ENCODE data around the gene GABBR2. TPM values are rescaled to one million over a fixed set of nuclear protein-coding genes. Genes with fewer than 3 reads are reported as not detected.
"Not testable (repeated sequence)": the region's sequence is repeated elsewhere in the genome, so short reads cannot be mapped to it uniquely, and the experiment has no call there.

The GABBR2 gene
- total RNA-seq, 4 donors from 2014 or later: 0.17 to 0.26 TPM; not detected in 2

GRCh38 chr9:98660541-98660940 is 48.2 kb downstream of the GABBR2 start:
- H3K27me3 ChIP-seq: no peaks in the 10 kb centered on the region
- no peak for DNase-seq (ENCODE audit: extremely low spot score)
- peaks cover 0 to 13% (median 8%) of the 10 kb centered on the region in 4 donors for H3K4me1 ChIP-seq
- H3K9me3 ChIP-seq: no peaks in the 10 kb centered on the region
- no peak for TF ChIP-seq POLR2AphosphoS5 (IDR thresholded peaks at IDR 0.05)
- no peak for TF ChIP-seq EP300 (IDR thresholded peaks at IDR 0.05)
- no peak overlapping the region for H3K27ac ChIP-seq (replicated peaks in 1 of 4)
- no peaks in the 10 kb centered on the region for H3K36me3 ChIP-seq
- WGBS: 86% methylated on average over 4 of the region's 4 CpGs
- no peak overlapping the region for H3K4me3 ChIP-seq
- intact Hi-C loops (cut with DNase I): no loop called here

- Histone ChIP-seq H3K27ac (replicated peaks in 1 of 4) (no peak overlapping the region), H3K4me3 (no peak overlapping the region), H3K4me1 (peaks cover 0 to 13% (median 8%) of the 10 kb centered on the region in 4 donors), H3K36me3 (no peaks in the 10 kb centered on the region), H3K27me3 (no peaks in the 10 kb centered on the region), H3K9me3 (no peaks in the 10 kb centered on the region)
- intact Hi-C loops (cut with DNase I): no loop called here
- DNase-seq (ENCODE audit: extremely low spot score): no peak
- WGBS: 24% methylated on average over 1 of the region's 1 CpG
- TF ChIP-seq POLR2A (IDR thresholded peaks at IDR 0.05; ENCODE audit: low read depth) (no peak), EP300 (IDR thresholded peaks at IDR 0.05) (no peak), POLR2AphosphoS5 (IDR thresholded peaks at IDR 0.05) (no peak), CTCF (IDR thresholded peaks at IDR 0.05) (no peak)
Measured at GRCh38 chr9:98658951-98659351, 49.8 kb downstream of the GABBR2 start.

GRCh38 chr9:98657897-98658296 is 50.8 kb downstream of the GABBR2 start:
- intact Hi-C loops (cut with DNase I): no loop called here
- H3K4me3 ChIP-seq: no peak overlapping the region
- H3K27me3 ChIP-seq: no peaks in the 10 kb centered on the region
- no peak for TF ChIP-seq EP300 (IDR thresholded peaks at IDR 0.05)
- TF ChIP-seq CTCF (IDR thresholded peaks at IDR 0.05): no peak
- no peak for TF ChIP-seq POLR2A (IDR thresholded peaks at IDR 0.05; ENCODE audit: low read depth)
- TF ChIP-seq POLR2AphosphoS5 (IDR thresholded peaks at IDR 0.05): no peak
- 72% methylated on average over 4 of the region's 4 CpGs for WGBS
- H3K27ac ChIP-seq (replicated peaks in 1 of 4): no peak overlapping the region
- peaks cover 0 to 13% (median 8%) of the 10 kb centered on the region in 4 donors for H3K4me1 ChIP-seq
- DNase-seq (ENCODE audit: extremely low spot score): no peak
- no peaks in the 10 kb centered on the region for H3K36me3 ChIP-seq
- H3K9me3 ChIP-seq: no peaks in the 10 kb centered on the region

- Histone ChIP-seq H3K36me3 (no peaks in the 10 kb centered on the region), H3K27me3 (no peaks in the 10 kb centered on the region), H3K4me3 (no peak overlapping the region), H3K9me3 (no peaks in the 10 kb centered on the region), H3K4me1 (peaks cover 0 to 13% (median 8%) of the 10 kb centered on the region in 4 donors), H3K27ac (replicated peaks in 1 of 4) (no peak overlapping the region)
- no peak for DNase-seq (ENCODE audit: extremely low spot score)
- TF ChIP-seq POLR2A (IDR thresholded peaks at IDR 0.05; ENCODE audit: low read depth) (no peak), POLR2AphosphoS5 (IDR thresholded peaks at IDR 0.05) (no peak), EP300 (IDR thresholded peaks at IDR 0.05) (no peak), CTCF (IDR thresholded peaks at IDR 0.05) (no peak)
- WGBS: 26% methylated on average over 2 of the region's 2 CpGs
- intact Hi-C loops (cut with DNase I): no loop called here
Measured at GRCh38 chr9:98656511-98656910, 52.2 kb downstream of the GABBR2 start.

- intact Hi-C loops (cut with DNase I): not testable (repeated sequence)
- 90% methylated on average over 3 of the region's 3 CpGs for WGBS
Measured at GRCh38 chr9:98655428-98655827, 53.3 kb downstream of the GABBR2 start.

GRCh38 chr9:98654247-98654646 is 54.5 kb downstream of the GABBR2 start:
- intact Hi-C loops (cut with DNase I): no loop called here
- Histone ChIP-seq H3K4me1 (peaks cover 0 to 13% (median 8%) of the 10 kb centered on the region in 4 donors), H3K9me3 (no peaks in the 10 kb centered on the region), H3K27me3 (no peaks in the 10 kb centered on the region), H3K4me3 (no peak overlapping the region), H3K36me3 (no peaks in the 10 kb centered on the region), H3K27ac (replicated peaks in 1 of 4) (no peak overlapping the region)
- WGBS: 95% methylated on average over 6 of the region's 6 CpGs
- DNase-seq (ENCODE audit: extremely low spot score): no peak
- no peak for TF ChIP-seq CTCF (IDR thresholded peaks at IDR 0.05)

More at GRCh38 chr9:98655428-98655827, 53.3 kb downstream of the GABBR2 start:
- peaks cover 0 to 13% (median 8%) of the 10 kb centered on the region in 4 donors for H3K4me1 ChIP-seq
- not testable (repeated sequence) for H3K4me3 ChIP-seq; H3K27ac ChIP-seq (replicated peaks in 1 of 4); H3K36me3 ChIP-seq; DNase-seq (ENCODE audit: extremely low spot score); H3K27me3 ChIP-seq; H3K9me3 ChIP-seq
